GM18909 (cell line): ENCODE data around the gene ATF7IP2.
"Not testable (repeated sequence)": the region's sequence is repeated elsewhere in the genome, so short reads cannot be mapped to it uniquely, and the experiment has no call there.

ENCODE experiments used
- ATAC-seq: cut with Tn5 transposase; IDR thresholded peaks from one replicate; pipeline ENCODE4 v1.9.1; 2021; ENCODE audit warnings: mild to moderate bottlenecking; ENCODE audit not compliant: unreplicated experiment, poor library complexity

ATF7IP2 gene

DNA sequence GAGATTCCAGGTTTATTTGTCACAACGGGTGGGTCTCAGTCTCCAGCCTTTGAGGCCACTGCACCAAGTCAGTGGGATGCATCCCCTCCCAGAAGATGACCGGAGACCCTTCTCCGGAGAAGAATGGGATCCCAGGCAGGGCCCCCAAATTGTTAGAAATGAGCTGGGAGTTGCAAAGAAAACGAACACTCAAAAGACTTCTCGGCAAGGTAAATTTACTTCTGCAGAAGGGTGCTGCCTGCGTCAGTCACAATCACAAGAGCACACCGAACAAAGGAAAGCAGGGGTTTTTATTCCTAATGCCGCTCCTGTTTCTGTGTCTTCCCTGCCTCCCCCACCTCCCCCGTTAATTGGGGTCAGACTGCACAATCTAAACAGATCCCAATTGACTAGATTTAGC, 61.4 kb downstream of the ATF7IP2 start:
- ATAC-seq, result no peak

GRCh38 chr16:10452208-10453158, 66.6 kb downstream of the ATF7IP2 start:
- not testable (repeated sequence) for ATAC-seq

DNA sequence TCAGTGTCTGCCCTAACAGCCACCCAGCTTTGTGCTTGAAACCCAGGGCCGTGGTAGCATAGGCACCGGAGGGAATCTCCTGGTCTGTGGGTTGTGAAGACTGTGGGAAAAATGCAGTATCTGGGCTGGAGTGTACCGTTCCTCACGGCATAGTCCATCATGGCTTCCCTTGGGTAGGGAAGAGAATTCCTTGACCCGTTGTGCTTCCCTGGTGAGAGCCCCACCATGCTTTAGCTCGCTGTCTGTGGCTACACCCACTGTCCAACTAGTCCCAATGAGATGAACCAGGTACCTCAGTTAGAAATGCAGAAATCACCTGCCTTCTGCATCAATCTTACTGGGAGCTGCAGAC, 67.3 kb downstream of the ATF7IP2 start:
- no peak for ATAC-seq

GRCh38 chr16:10465821-10466220, 80.0 kb downstream of the ATF7IP2 start:
- no peak for ATAC-seq

- no peak for ATAC-seq
Measured at GRCh38 chr16:10466313-10466712, 80.5 kb downstream of the ATF7IP2 start.

GRCh38 chr16:10466861-10467260, 81.0 kb downstream of the ATF7IP2 start:
- ATAC-seq, result no peak

- not testable (repeated sequence) for ATAC-seq
Measured at GRCh38 chr16:10476636-10477035, 90.8 kb downstream of the ATF7IP2 start.

GRCh38 chr16:10480151-10480550, 94.3 kb downstream of the ATF7IP2 start:
- no peak for ATAC-seq

DNA sequence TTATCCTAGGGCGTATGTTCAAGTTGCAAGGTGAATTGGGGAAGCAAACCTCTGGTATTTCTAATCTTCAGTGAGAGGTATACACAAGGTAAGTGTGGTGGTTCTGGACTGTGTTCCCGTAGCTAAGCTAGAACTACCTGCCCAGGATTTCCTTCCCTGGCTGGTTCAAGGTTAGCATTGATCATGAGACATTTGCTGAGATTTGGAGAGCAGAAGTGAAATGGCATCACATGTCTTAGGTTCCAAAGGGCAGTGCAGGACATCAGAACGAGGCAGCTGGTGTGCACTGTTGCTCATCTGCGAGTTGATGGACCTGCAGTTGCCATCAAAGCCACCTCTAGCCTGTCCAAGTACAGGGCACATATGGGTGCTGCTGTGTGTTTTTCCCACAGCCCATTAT, 99.3 kb downstream of the ATF7IP2 start:
- no peak for ATAC-seq

GRCh38 chr16:10485698-10486382, 100.0 kb downstream of the ATF7IP2 start:
- ATAC-seq, result no peak

DNA sequence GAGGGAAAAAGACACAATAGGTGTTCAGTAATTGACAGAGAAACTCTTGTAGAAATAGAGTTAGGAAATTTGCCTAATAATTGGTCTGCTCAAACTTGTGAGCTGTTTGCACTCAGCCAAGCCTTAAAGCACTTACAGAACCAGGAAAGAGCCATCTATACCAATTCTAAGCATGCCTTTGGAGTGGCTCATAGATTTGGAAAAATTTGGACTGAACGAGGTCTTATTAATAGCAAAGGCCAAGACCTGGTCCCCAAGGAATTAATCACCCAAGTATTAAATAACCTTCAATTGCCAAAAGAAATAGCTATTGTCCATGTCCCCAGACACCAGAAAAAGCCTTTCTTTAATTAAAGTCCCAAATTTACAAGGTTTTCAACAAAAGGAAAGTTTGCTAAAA, 104.3 kb downstream of the ATF7IP2 start:
- no peak for ATAC-seq

GRCh38 chr16:10493276-10493675, 107.4 kb downstream of the ATF7IP2 start:
- ATAC-seq, result no peak

- ATAC-seq, result no peak
Measured at GRCh38 chr16:10494343-10495030, 108.6 kb downstream of the ATF7IP2 start.

- ATAC-seq, result no peak
Measured at GRCh38 chr16:10495031-10495345, 109.1 kb downstream of the ATF7IP2 start.

- ATAC-seq, result no peak
Measured at GRCh38 chr16:10497132-10498101, 111.6 kb downstream of the ATF7IP2 start.

- no peak for ATAC-seq
Measured at GRCh38 chr16:10500582-10500981, 114.7 kb downstream of the ATF7IP2 start.

DNA sequence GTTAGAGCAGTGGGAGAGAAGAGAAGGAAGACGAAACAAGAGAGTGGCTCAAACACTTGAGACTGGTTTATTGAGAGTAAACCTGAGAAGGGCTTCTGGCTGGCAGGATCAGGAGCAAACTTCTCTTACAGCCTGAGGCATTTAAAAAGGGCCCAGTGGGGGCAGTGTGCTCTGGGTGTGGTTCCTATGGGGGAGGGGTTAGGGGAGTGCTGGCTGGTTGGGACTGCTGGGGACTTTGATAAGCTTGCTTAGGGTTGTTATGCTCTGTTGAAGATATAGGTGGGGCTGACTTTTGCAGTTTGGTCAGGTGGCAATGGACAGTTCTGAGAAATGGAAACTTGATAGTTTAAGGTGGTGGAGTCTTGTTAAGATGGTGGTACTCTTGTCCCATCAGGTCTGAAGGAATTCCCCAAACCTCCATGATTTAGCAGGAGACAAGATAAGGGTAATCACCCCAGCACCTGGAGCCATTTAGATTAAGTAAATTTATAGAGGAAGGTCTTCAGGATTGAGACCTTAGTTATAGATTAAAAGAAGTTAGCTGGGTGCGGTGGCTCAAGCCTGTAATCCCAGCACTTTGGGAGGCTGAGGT, 115.3 kb downstream of the ATF7IP2 start:
- ATAC-seq, result no peak

GRCh38 chr16:10502776-10503175, 116.9 kb downstream of the ATF7IP2 start:
- ATAC-seq, result no peak

- no peak for ATAC-seq
Measured at GRCh38 chr16:10504404-10504885, 118.6 kb downstream of the ATF7IP2 start.
